Smooth muscle cell (in vitro differentiated cells): ENCODE data around the gene LDLRAD4. TPM values are rescaled to one million over a fixed set of nuclear protein-coding genes. Genes with fewer than 3 reads are reported as not detected.

Source experiments
- DNase-seq: peaks from one replicate; lab custom pipeline; 2025; ENCODE audit not compliant: unreplicated experiment; lab: John Stamatoyannopoulos, UW
- H2AFZ ChIP-seq: fragments of 200-600 bp; sonication (generic); 2 replicates; pipeline ENCODE4 v1.6.0; 2016; ENCODE audit warnings: antibody characterized with exemption, low read depth, mild to moderate bottlenecking
- H3F3A ChIP-seq: fragments of 200-600 bp; sonication (generic); 2 replicates; pipeline ENCODE4 v1.6.0; 2017; ENCODE audit warnings: antibody characterized with exemption, low read depth
- H3K27ac ChIP-seq: fragments of 200-600 bp; sonication (generic); 2 replicates; pipeline ENCODE4 v1.5.1; 2016; ENCODE audit warnings: low read depth, mild to moderate bottlenecking
- H3K27me3 ChIP-seq: fragments of 200-600 bp; sonication (generic); 2 replicates; pipeline ENCODE4 v1.6.1; 2016; ENCODE audit warnings: low read depth, mild to moderate bottlenecking
- H3K36me3 ChIP-seq: fragments of 200-600 bp; sonication (generic); 2 replicates; pipeline ENCODE4 v1.5.1; 2016; ENCODE audit warnings: low read depth
- H3K4me1 ChIP-seq: fragments of 200-600 bp; sonication (generic); 2 replicates; pipeline ENCODE4 v1.5.1; 2016; ENCODE audit warnings: low read depth
- H3K4me2 ChIP-seq: fragments of 200-600 bp; sonication (generic); 2 replicates; pipeline ENCODE4 v1.6.0; 2016; ENCODE audit warnings: mild to moderate bottlenecking
- H3K4me3 ChIP-seq: fragments of 200-600 bp; sonication (generic); 2 replicates; pipeline ENCODE4 v1.5.1; 2016; ENCODE audit warnings: mild to moderate bottlenecking
- H3K79me2 ChIP-seq: fragments of 200-600 bp; sonication (generic); 2 replicates; pipeline ENCODE4 v1.6.0; 2016; ENCODE audit warnings: low read depth, mild to moderate bottlenecking
- H3K9ac ChIP-seq: fragments of 200-600 bp; sonication (generic); 2 replicates; pipeline ENCODE4 v1.6.0; 2016; ENCODE audit warnings: low read depth
- H3K9me3 ChIP-seq: fragments of 200-600 bp; sonication (generic); replicated peaks from 2 replicates; pipeline ENCODE4 v1.5.1; 2016; ENCODE audit warnings: low read depth
- H4K20me1 ChIP-seq: fragments of 200-600 bp; sonication (generic); 2 replicates; pipeline ENCODE4 v1.6.0; 2016; ENCODE audit warnings: low read depth
- WGBS: methylation state at CpG from one replicate; pipeline ENCODE4 v1.1.7; 2016; ENCODE audit warnings: low lambda C conversion rate; 5-methylcytosine and 5-hydroxymethylcytosine counted together
- polyA plus RNA-seq: library from polyadenylated mRNA; unstranded; fragments of >200 nt; fragmentation: Nextera tagmentation; extraction: Ambion mirVana; gene quantifications from 2 replicates; pipeline ENCODE4 v1.2.1, GENCODE V29; 2016
- total RNA-seq: library from RNA; depleted of rRNA; stranded (reverse); fragments of >200 nt; gene quantifications from 2 replicates; pipeline ENCODE4 v1.2.3, GENCODE V29; 2014
- TF ChIP-seq, protein P1 (sequence below): fragments of 200-600 bp; sonication (generic); IDR thresholded peaks from 2 replicates; pipeline ENCODE4 v1.5.1; 2017; ENCODE audit warnings: borderline replicate concordance, mild to moderate bottlenecking, antibody characterized with exemption; ENCODE audit not compliant: insufficient read depth, poor library complexity, severe bottlenecking

Gene LDLRAD4
- total and polyA plus RNA-seq, 2 experiments from 2014 or later, result 36.2 to 48.3 TPM

DNA sequence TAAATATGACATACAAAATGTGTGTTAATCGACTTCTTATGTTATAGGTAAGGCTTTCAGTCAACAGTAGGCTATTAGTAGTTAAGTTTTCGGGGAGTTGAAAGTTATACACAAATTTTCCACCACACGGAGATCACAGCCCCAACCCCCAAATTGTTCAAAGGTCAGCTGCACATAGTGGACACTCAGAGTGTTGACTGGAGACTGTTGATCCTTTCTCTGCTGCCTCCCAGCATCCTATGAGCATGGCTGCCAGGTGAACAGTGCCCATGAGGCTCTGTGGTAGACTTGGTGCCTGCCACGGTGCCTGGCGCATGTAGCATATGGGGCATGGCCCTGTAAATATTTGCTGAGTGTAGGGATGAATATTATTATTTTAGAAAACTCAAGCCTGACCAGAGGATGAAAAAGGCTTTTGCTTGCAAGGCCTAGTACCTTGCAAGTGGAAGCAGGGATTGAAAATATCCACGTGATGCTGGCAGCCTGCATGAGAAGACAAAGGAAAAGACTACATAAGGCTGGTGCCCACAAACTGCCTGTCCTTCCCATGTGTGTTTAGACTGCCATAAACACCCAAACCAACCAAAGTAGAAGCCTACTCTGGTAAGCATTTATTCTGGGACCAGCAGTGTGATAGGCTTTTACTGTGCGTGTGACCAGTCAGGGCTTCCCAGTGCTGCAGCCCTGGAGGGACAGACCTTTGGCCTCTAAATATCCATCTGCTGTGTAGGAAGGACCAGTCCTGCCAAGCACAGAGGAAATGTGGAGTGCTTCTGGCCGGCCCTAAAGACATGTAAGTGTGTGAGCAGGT is 226.1 kb downstream of the LDLRAD4 start:
- Histone ChIP-seq H3K9me3 (no peaks in the 10 kb centered on the region), H3K9ac (no peak overlapping the region)

DNA sequence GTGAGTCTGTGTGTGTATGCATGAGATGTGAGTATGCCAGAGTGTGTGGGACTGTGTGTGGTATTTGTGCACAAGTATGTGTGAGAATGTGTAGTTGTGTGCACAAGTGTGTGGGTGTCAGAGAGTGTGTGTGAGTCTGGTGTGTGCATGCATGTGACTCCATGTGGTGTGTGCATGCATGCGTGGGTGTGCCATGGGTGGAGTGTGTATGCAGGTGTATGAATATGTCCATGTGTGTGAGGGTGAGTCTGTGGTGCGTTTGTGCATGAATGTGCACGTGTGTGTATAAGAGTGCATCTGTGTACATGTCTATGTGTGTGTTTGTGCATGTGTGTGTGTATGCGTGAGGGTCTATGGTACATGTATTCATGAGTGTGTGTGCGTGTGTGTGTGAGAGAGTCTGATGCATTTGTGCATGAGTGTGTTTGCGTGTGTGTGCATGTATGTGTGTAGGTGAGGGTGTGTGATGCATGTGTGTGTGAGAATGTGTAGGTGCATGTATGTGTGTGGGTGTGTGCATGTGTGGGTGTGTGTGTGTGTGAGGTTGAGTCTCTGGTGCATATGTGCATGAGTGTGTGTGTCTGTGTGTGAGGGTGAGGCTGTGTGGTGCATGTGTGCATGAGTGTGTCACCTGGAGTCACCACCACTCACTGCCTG is 226.8 kb downstream of the LDLRAD4 start:
- peak overlapping the region; percentile 100 for H3K27ac ChIP-seq
- H3K4me3 ChIP-seq, result no peak overlapping the region
- no peaks in the 10 kb centered on the region for H3K9me3 ChIP-seq
- no peaks in the 10 kb centered on the region for H4K20me1 ChIP-seq
- DNase-seq, result no peak
- peaks cover 16% of the 10 kb centered on the region for H3K79me2 ChIP-seq
- no peak overlapping the region for H3K9ac ChIP-seq
- 81% methylated on average over 6 of the region's 6 CpGs for WGBS
- H3F3A ChIP-seq, result peaks cover 15% of the 10 kb centered on the region
- no peak overlapping the region for H2AFZ ChIP-seq
- TF ChIP-seq, protein P1, sequence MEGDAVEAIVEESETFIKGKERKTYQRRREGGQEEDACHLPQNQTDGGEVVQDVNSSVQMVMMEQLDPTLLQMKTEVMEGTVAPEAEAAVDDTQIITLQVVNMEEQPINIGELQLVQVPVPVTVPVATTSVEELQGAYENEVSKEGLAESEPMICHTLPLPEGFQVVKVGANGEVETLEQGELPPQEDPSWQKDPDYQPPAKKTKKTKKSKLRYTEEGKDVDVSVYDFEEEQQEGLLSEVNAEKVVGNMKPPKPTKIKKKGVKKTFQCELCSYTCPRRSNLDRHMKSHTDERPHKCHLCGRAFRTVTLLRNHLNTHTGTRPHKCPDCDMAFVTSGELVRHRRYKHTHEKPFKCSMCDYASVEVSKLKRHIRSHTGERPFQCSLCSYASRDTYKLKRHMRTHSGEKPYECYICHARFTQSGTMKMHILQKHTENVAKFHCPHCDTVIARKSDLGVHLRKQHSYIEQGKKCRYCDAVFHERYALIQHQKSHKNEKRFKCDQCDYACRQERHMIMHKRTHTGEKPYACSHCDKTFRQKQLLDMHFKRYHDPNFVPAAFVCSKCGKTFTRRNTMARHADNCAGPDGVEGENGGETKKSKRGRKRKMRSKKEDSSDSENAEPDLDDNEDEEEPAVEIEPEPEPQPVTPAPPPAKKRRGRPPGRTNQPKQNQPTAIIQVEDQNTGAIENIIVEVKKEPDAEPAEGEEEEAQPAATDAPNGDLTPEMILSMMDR, result no peak
- no peak overlapping the region for H3K4me2 ChIP-seq
- peaks cover 25% of the 10 kb centered on the region for H3K4me1 ChIP-seq
- H3K36me3 ChIP-seq, result no peaks in the 10 kb centered on the region
- no peaks in the 10 kb centered on the region for H3K27me3 ChIP-seq

More for the DNA sequence above, 226.1 kb downstream of the LDLRAD4 start:
- 93% methylated on average over 8 of the region's 8 CpGs for WGBS
- H3K4me3 ChIP-seq, result no peak overlapping the region
- H3F3A ChIP-seq, result peaks cover 15% of the 10 kb centered on the region
- no peaks in the 10 kb centered on the region for H3K27me3 ChIP-seq
- no peaks in the 10 kb centered on the region for H4K20me1 ChIP-seq
- TF ChIP-seq, protein P1, result no peak
- H3K4me2 ChIP-seq, result no peak overlapping the region
- no peak for DNase-seq
- H3K27ac ChIP-seq, result no peak overlapping the region
- H3K79me2 ChIP-seq, result peaks cover 9% of the 10 kb centered on the region
- no peaks in the 10 kb centered on the region for H3K36me3 ChIP-seq
- peaks cover 25% of the 10 kb centered on the region for H3K4me1 ChIP-seq
- no peak overlapping the region for H2AFZ ChIP-seq

DNA sequence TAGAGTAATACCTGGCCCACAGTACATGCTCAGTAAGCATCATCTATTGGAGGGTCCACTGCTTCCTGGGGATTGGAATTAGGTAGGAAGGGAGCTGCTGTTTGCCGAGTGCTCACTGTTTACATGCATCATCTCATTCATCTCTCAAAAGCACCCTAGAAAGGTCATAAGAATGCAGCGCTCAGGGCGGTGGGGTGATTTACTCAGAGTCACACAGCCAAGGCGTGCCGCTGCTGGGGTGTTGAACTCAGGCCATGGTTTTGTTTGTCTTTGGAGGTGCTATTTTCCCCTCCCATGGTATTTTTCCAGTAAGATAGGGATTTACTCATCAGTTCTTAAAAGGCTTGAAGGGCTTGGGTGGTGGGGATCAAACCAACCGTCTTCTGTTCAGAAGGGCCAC is 227.5 kb downstream of the LDLRAD4 start:
- no peaks in the 10 kb centered on the region for H3K36me3 ChIP-seq
- H4K20me1 ChIP-seq, result no peaks in the 10 kb centered on the region
- H3K79me2 ChIP-seq, result peaks cover 17% of the 10 kb centered on the region
- H2AFZ ChIP-seq, result no peak overlapping the region
- no peak for DNase-seq
- H3K4me3 ChIP-seq, result no peak overlapping the region
- H3K9me3 ChIP-seq, result no peaks in the 10 kb centered on the region
- WGBS, result 70% methylated on average over 6 of the region's 6 CpGs
- peak overlapping the region; percentile 100 for H3K27ac ChIP-seq
- peak overlapping the region; percentile 95 for H3K9ac ChIP-seq
- TF ChIP-seq, protein P1, result no peak
- no peaks in the 10 kb centered on the region for H3K27me3 ChIP-seq
- H3K4me2 ChIP-seq, result peak overlapping the region; percentile 81
- H3K4me1 ChIP-seq, result peaks cover 25% of the 10 kb centered on the region
- H3F3A ChIP-seq, result peaks cover 15% of the 10 kb centered on the region
